GM10248 (cell line): ENCODE data around the gene KAT8.
A peak's percentile ranks its signal among the peaks of the same experiment; 100 is the strongest.

Source experiments
- CTCF ChIA-PET: fragments of 300-600 bp; sonication (Branson Sonifier 250); formaldehyde crosslinking; extraction: SDS; loops from one replicate; lab custom pipeline; 2021; ENCODE audit warnings: antibody characterized with exemption; lab: Yijun Ruan, JAX
- POLR2A ChIA-PET: fragments of 350-650 bp; sonication (Branson Sonifier 250); formaldehyde crosslinking; extraction: SDS; loops from one replicate; lab custom pipeline; 2020; ENCODE audit warnings: antibody characterized with exemption; lab: Yijun Ruan, JAX
- DNase-seq: peaks from one replicate; pipeline ENCODE4 v3.0.0; 2012; ENCODE audit errors: extremely low spot score
- TF ChIP-seq, protein P1 (sequence below): IDR thresholded peaks from 2 replicates; pipeline ENCODE4 v1.5.1; 2012; ENCODE audit warnings: mild to moderate bottlenecking, low read depth; ENCODE audit errors: extremely low read depth, missing control alignments, control extremely low read depth

KAT8 gene

DNA sequence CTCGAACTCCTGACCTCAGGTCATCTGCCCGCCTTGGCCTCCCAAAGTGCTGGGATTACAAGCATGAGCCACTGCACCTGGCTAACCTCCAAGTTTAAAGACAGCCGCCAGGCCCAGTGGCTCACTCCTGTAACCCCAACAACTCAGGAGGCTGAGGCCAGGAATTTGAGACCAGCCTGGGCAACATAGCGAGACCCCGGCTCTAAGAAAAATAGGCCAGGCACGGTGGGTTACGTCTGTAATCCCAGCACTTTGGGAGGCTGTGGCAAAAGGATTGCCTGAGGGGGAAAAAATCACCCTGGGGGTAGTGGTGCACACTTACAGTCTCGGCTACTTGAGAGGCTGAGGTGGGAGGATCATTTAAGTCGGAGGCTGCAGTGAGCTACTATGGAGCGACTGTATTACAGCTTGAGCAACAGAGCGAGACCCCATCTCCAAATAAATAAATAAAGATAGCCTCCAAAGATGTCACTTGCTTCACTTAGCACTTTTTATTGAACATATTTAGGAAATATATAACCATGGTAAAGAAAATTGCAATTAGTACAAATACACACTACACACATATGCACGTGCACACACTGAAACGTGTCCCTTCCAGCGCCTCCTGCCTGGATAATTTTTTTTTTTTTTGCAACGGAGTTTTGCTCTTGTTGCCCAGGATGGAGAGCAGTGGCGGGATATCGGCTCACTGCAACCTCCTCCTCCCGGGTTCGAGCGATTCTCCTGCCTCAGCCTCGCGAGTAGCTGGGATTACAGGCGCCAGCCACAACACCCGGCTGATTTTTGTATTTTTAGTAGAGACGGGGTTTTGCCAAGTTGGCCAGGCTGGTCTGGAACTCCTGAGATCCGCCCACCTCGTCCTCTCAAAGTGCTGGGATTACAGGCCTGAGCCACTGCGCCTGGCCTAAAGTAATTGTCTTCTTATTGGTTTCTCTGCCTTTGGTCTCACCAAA lies 10.7 kb upstream of the KAT8 start:
- POLR2A ChIA-PET: no interaction called here
- no peak for DNase-seq
- TF ChIP-seq, protein P1, sequence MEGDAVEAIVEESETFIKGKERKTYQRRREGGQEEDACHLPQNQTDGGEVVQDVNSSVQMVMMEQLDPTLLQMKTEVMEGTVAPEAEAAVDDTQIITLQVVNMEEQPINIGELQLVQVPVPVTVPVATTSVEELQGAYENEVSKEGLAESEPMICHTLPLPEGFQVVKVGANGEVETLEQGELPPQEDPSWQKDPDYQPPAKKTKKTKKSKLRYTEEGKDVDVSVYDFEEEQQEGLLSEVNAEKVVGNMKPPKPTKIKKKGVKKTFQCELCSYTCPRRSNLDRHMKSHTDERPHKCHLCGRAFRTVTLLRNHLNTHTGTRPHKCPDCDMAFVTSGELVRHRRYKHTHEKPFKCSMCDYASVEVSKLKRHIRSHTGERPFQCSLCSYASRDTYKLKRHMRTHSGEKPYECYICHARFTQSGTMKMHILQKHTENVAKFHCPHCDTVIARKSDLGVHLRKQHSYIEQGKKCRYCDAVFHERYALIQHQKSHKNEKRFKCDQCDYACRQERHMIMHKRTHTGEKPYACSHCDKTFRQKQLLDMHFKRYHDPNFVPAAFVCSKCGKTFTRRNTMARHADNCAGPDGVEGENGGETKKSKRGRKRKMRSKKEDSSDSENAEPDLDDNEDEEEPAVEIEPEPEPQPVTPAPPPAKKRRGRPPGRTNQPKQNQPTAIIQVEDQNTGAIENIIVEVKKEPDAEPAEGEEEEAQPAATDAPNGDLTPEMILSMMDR: no peak
- CTCF ChIA-PET: interaction anchor here (0.6 to 1.7 kb wide), 2 partner anchors 14 to 35 kb away, joined by 4 read pairs; no protein-coding TSS in a partner anchor

DNA sequence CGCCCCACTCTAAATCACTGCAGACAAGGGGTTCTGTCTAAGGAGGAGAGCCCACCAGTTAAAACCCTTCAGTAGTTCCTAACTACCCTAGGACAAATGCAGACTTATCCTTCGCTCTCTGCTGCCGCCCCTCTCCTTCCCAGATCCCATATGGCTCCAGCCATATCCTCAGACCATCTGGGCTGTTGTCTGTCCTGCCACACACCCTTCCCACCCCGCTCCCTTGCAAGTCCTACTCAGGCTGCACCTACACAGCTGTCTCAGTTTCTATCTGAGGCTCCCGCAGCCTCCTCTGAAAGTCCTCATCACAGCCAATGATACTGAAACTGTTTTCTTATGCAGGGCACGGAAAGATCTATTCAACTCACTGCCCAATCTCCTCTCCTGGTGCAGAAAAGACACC lies 10.0 kb upstream of the KAT8 start:
- ChIA-PET CTCF (interaction anchor here (1.7 kb wide), 1 partner anchor 14 kb away, joined by 4 read pairs; no protein-coding TSS in a partner anchor), POLR2A (no interaction called here)
- DNase-seq: peak; percentile 77
- TF ChIP-seq, protein P1: no peak

DNA sequence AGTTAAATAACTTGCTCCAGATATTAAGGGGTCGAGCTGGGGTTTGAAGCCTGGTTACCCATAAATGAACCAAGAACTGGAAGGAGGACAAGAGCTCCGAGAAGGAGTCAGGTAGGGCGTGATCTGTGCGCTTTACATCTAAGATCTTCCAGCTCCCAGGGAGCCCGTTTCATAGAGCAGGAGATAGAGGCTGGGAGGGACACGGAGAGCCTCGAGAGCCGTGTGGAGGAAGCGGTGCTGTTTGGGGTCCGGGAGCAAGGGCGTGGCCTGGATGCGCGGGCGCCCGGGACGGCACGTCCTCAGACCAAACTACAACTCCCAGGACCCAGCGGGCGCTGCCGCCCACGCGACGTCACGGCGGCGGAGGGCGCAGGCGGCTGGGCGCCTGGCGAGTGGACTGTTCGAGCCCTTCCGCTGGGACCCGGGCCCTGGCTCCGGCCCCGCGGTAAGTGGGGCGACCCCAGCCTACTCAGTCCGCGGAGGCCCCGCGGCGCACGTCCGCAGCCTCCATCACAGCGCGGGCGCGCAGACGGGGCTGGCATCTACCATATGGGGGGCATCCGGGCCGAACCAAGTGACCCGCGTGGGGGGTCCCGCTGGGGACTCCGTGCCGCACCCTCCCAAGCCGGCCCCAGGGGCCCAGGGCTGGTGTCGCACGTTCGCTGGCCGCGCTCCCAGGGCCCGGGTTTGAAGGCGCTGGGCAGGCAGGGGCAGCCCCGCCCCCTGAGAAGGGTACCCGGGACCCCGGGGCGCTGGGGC lies 9.2 kb upstream of the KAT8 start, which contains the start of gene BCKDK:
Gene BCKDK (plus strand): TSS at position 352 of the 759 bp plus-strand sequence. CDS start 838 bp downstream, outside the sequence.
- TF ChIP-seq, protein P1: no peak
- POLR2A ChIA-PET: no interaction called here
- peak; percentile 93 for DNase-seq
- CTCF ChIA-PET: interaction anchor here (0.6 to 1.7 kb wide), 2 partner anchors 13 to 62 kb away, joined by 3 to 4 read pairs; no protein-coding TSS in a partner anchor

DNA sequence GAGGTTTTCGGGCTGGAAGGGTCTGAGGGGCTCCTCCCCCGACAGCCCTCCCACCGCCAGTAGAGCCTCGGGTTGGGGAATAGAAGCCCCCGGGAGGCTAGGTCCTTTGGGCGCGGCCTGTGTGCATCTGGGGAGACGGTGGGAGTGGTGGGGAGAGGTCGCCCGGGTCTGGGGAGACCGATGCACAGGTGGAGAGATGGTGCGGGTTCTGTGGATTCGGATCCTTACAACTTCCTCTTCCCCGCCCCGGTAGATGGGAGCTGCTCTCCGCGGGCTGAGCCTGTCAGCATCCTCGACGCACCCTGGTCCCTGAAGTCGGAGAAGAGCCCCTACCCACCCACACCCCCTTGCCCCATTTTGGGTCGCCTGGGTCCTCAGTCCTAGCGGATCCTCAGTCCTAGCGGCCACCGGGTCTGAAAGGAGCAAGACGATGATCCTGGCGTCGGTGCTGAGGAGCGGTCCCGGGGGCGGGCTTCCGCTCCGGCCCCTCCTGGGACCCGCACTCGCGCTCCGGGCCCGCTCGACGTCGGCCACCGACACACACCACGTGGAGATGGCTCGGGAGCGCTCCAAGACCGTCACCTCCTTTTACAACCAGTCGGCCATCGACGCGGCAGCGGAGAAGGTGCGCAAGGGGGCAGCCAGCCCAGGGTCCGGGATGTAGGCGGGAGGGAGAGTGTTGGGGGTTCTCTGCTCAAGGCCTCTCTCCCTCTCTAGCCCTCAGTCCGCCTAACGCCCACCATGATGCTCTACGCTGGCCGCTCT lies 8.5 kb upstream of the KAT8 start:
- DNase-seq: no peak
- CTCF ChIA-PET: no interaction called here
- TF ChIP-seq, protein P1: no peak
- POLR2A ChIA-PET: no interaction called here

DNA sequence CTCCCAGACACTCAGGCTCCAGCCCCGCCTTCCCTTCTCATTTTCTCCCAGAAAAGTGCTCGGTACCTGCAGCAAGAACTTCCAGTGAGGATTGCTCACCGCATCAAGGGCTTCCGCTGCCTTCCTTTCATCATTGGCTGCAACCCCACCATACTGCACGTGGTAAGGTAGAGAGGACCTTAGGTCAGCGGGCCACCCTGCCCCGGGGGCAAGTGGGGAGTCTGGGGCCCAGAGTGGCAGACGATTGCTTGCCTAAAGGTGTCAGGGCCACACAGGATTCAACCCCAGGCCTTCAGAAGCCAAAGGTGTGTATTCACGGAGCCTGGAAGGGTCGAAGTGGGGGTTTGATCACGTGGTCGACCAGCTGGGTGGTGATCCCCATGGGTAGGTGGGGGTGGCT lies 7.8 kb upstream of the KAT8 start:
- DNase-seq: no peak
- ChIA-PET POLR2A (no interaction called here), CTCF (interaction anchor here (0.6 to 2.5 kb wide), 2 partner anchors 9 to 33 kb away, joined by 3 to 7 read pairs; no protein-coding TSS in a partner anchor)
- TF ChIP-seq, protein P1: no peak
